ENCODE data around the gene PARD3. TPM values are rescaled to one million over a fixed set of nuclear protein-coding genes. Genes with fewer than 3 reads are reported as not detected.
A peak's percentile ranks its signal among the peaks of the same experiment; 100 is the strongest.

Gene PARD3
- total RNA-seq, 1 donor from 2014 or later, result 26.0 TPM

DNA sequence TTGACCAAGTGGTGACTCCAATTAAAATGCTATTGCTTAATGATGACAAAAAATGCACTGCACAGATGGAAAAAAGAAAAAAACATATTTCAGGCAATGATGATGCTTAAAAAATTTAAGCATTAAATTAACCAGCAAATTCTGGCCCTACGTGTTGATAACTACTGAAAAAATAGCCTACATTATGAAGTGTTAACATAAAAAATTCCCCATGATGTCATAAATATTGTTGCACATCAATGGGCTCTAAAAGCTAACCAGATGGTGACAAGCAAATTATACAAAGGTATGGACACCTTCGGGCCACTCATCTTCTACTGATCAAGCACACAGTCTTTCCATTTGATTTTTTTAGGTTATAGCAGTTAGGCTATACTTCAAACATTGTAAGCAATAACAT, 267.4 kb downstream of the PARD3 start:
- Mint-ChIP-seq H3K4me3 (ENCODE audit: unreplicated experiment) (no peak overlapping the region), H3K27ac (ENCODE audit: unreplicated experiment) (peak overlapping the region; percentile 24), H3K9me3 (ENCODE audit: low read depth) (no peaks in the 10 kb centered on the region), H3K4me1 (ENCODE audit: low read depth) (peaks cover 30% of the 10 kb centered on the region), H3K36me3 (ENCODE audit: low read depth) (no peaks in the 10 kb centered on the region), H3K27me3 (ENCODE audit: low read depth) (no peaks in the 10 kb centered on the region)
- DNase-seq (ENCODE audit: low spot score), result no peak
- TF ChIP-seq, protein P1, sequence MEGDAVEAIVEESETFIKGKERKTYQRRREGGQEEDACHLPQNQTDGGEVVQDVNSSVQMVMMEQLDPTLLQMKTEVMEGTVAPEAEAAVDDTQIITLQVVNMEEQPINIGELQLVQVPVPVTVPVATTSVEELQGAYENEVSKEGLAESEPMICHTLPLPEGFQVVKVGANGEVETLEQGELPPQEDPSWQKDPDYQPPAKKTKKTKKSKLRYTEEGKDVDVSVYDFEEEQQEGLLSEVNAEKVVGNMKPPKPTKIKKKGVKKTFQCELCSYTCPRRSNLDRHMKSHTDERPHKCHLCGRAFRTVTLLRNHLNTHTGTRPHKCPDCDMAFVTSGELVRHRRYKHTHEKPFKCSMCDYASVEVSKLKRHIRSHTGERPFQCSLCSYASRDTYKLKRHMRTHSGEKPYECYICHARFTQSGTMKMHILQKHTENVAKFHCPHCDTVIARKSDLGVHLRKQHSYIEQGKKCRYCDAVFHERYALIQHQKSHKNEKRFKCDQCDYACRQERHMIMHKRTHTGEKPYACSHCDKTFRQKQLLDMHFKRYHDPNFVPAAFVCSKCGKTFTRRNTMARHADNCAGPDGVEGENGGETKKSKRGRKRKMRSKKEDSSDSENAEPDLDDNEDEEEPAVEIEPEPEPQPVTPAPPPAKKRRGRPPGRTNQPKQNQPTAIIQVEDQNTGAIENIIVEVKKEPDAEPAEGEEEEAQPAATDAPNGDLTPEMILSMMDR (IDR thresholded peaks at IDR 0.05), result no peak

DNA sequence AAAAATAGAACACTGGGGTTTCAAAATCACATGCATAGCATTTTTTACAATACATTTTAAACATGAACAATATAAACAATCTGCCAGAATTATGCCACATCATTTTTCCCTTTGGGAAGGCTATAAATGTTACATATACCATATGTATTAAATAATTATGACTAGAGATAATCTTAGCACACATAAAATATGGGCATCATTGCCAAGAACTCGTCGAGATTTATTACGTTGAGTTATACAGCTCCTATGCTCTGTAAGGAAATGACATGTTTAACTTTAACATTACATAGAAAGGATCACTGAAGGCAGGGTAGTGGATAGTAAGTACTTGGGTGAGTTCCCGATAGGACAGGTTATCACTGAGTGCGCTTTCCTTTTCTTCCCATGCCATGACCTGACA, 267.8 kb downstream of the PARD3 start:
- Mint-ChIP-seq H3K9me3 (ENCODE audit: low read depth) (no peaks in the 10 kb centered on the region), H3K36me3 (ENCODE audit: low read depth) (no peaks in the 10 kb centered on the region), H3K27me3 (ENCODE audit: low read depth) (no peaks in the 10 kb centered on the region), H3K4me1 (ENCODE audit: low read depth) (peaks cover 30% of the 10 kb centered on the region), H3K27ac (ENCODE audit: unreplicated experiment) (peak overlapping the region; percentile 68), H3K4me3 (ENCODE audit: unreplicated experiment) (no peak overlapping the region)
- no peak for DNase-seq (ENCODE audit: low spot score)
- TF ChIP-seq, protein P1 (IDR thresholded peaks at IDR 0.05), result no peak

DNA sequence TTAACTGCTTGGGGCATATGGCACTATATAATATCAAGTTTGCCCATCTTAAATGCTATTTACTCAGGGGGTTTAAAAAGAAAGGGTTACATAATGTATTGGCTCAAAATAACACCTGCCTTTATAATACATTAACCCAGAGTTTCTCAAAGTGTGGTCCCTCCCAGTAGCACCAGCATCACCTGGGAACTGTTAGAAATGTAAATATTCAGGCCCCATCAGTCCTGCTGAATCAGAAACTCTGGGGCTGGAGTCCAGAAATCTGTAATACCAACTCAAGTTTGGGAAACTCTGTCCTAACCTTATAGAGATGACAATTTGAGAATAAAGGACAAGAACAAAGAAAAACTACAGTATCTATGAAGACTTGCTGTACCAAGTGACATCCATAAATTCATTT, 270.7 kb downstream of the PARD3 start:
- Mint-ChIP-seq H3K27ac (ENCODE audit: unreplicated experiment) (no peak overlapping the region), H3K36me3 (ENCODE audit: low read depth) (no peaks in the 10 kb centered on the region), H3K27me3 (ENCODE audit: low read depth) (no peaks in the 10 kb centered on the region), H3K9me3 (ENCODE audit: low read depth) (no peaks in the 10 kb centered on the region), H3K4me1 (ENCODE audit: low read depth) (peaks cover 28% of the 10 kb centered on the region), H3K4me3 (ENCODE audit: unreplicated experiment) (no peak overlapping the region)
- TF ChIP-seq, protein P1 (IDR thresholded peaks at IDR 0.05), result no peak
- no peak for DNase-seq (ENCODE audit: low spot score)

DNA sequence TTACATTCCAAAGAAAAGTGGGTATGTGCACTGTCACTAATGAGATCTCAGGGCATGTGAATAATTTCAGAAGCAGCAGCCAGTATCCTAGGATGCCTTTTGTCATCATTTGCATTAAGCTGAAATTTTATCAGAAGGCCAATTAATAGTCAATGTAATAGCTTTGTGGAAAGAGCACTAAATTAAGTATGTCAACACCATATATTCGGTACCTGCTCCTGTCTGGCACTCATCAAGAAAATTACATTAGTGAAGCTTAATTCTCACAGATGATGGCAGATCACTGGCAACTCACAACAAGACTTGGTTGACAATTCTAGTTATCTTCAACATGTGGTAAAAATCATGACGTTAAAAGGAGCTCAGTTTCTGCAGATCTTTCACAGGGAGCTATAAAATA, 271.4 kb downstream of the PARD3 start:
- Mint-ChIP-seq H3K27me3 (ENCODE audit: low read depth) (no peaks in the 10 kb centered on the region), H3K27ac (ENCODE audit: unreplicated experiment) (no peak overlapping the region), H3K4me1 (ENCODE audit: low read depth) (peaks cover 26% of the 10 kb centered on the region), H3K9me3 (ENCODE audit: low read depth) (no peaks in the 10 kb centered on the region), H3K36me3 (ENCODE audit: low read depth) (no peaks in the 10 kb centered on the region), H3K4me3 (ENCODE audit: unreplicated experiment) (no peak overlapping the region)
- TF ChIP-seq, protein P1 (IDR thresholded peaks at IDR 0.05), result no peak
- no peak for DNase-seq (ENCODE audit: low spot score)

DNA sequence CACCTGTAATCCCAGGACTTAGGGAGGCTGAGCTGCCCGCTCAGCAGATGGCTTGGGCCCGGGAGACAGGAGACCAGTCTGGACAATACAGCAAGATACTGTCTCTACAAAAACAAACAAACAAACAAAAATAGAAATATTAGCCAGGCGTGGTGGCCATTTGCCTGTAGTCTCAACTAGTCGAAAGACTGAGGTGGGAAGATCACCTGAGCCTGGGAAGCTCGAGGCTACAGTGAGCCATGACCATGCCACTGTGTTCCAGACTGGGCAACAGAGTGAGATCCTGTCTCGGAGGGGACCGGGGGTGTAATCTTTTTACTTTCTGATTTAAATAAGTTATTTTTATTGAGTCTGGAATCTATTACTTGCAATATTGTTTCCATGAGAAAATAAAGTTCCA, 274.6 kb downstream of the PARD3 start:
- H3K9me3 Mint-ChIP-seq (ENCODE audit: low read depth), result peaks cover 5% of the 10 kb centered on the region
- no peaks in the 10 kb centered on the region for H3K27me3 Mint-ChIP-seq (ENCODE audit: low read depth)
- H3K27ac Mint-ChIP-seq (ENCODE audit: unreplicated experiment), result no peak overlapping the region
- TF ChIP-seq, protein P1 (IDR thresholded peaks at IDR 0.05), result no peak
- peaks cover 30% of the 10 kb centered on the region for H3K4me1 Mint-ChIP-seq (ENCODE audit: low read depth)
- H3K36me3 Mint-ChIP-seq (ENCODE audit: low read depth), result no peaks in the 10 kb centered on the region
- no peak overlapping the region for H3K4me3 Mint-ChIP-seq (ENCODE audit: unreplicated experiment)
- DNase-seq (ENCODE audit: low spot score), result no peak

All from chondrocyte (in vitro differentiated cells).